Colonic mucosa (tissue), 4 donors: Measurements from ENCODE around the gene BCS1L. TPM values are rescaled to one million over a fixed set of nuclear protein-coding genes. Genes with fewer than 3 reads are reported as not detected.

Source experiments
- DNase-seq: peaks from one replicate; pipeline ENCODE4 v3.0.0-alpha.2; 2020
- H3K27ac ChIP-seq: fragments of 200-600 bp; one replicate; pipeline ENCODE4 v1.8.0; 2021
- H3K27me3 ChIP-seq: fragments of 200-600 bp; one replicate; pipeline ENCODE4 v1.8.0; 2021
- H3K36me3 ChIP-seq: fragments of 200-600 bp; one replicate; pipeline ENCODE4 v1.8.0; 2021
- H3K4me1 ChIP-seq: fragments of 200-600 bp; one replicate; pipeline ENCODE4 v1.8.0; 2021; ENCODE audit warnings: mild to moderate bottlenecking
- H3K4me3 ChIP-seq: fragments of 200-600 bp; one replicate; pipeline ENCODE4 v1.8.0; 2021
- H3K9ac ChIP-seq, 2 donors: one replicate each; pipeline ENCODE4 v1.7.0; 2013; ENCODE audit warnings: control low read depth in 2 of 2, low read depth in 2 of 2, low read length in 2 of 2
- H3K9me3 ChIP-seq: fragments of 200-600 bp; one replicate; pipeline ENCODE4 v1.8.0; 2021
- intact Hi-C: fragments of 100-400 bp; cut with DNase I; formaldehyde crosslinking; loops from one replicate; pipeline ENCODE4 v1.14.1; 2022
- total RNA-seq, 2 donors: library from RNA; stranded (reverse); fragmentation: NEBNext Ultra II Directional in 1 of 2; extraction: Animal tissue kit (Norgen Biotek cat#: 25700) in 1 of 2; gene quantifications; one replicate each; pipeline ENCODE4 v1.2.1, GENCODE V29; 2021
- TF ChIP-seq, protein P1 (sequence below): fragments of 200-600 bp; IDR thresholded peaks from one replicate; pipeline ENCODE4 v1.8.0; 2022; ENCODE audit warnings: antibody characterized with exemption, mild to moderate bottlenecking
- donor health status: healthy.
- donor health status: DM: no; HTN: no; CAD: no.
- donor health status: DM: no; HTN: no; CAD: no.

The BCS1L gene
- total RNA-seq, 2 donors from 2014 or later, result 21.7 to 63.7 TPM

DNA sequence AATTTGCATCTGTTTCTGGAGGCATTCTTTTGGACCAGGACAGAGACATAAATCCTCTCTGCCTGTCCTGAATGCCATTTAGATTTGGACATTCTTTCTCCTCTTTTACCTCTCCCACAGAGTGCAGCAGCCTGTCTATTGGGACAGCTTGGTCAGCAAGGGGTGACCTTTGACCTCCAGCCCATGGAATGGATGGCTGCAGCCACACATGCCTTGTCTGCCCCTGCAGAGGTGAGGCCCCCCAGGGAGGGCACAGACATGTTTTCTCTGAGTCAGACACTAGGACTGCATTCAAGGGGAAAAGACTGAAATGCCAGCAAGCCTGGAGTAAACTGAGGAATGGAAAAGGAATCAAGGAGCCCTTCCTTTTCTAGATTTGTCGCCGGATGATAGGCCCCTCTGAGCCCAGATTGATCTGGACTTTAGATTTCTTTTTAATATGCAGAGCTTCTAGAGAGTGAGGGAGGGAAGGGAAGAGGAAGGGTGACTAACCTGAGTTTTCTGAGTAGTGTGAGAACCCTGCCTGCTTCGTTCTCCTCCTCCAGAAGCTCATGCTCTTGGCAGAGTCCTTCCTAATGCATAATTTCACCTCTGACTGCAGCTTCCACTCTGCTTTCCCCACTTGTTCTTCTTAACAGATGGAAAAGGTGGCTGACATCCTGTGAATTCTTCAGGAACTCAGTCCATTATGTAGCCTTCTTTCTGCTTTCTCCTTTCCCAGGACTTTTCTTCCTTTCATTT is 35.1 kb downstream of the BCS1L start:
- Histone ChIP-seq H3K9ac (no peak overlapping the region), H3K36me3 (no peaks in the 10 kb centered on the region), H3K27me3 (no peaks in the 10 kb centered on the region), H3K4me1 (no peaks in the 10 kb centered on the region), H3K27ac (no peak overlapping the region), H3K9me3 (no peaks in the 10 kb centered on the region), H3K4me3 (no peak overlapping the region)
- DNase-seq, result no peak
- TF ChIP-seq, protein P1, sequence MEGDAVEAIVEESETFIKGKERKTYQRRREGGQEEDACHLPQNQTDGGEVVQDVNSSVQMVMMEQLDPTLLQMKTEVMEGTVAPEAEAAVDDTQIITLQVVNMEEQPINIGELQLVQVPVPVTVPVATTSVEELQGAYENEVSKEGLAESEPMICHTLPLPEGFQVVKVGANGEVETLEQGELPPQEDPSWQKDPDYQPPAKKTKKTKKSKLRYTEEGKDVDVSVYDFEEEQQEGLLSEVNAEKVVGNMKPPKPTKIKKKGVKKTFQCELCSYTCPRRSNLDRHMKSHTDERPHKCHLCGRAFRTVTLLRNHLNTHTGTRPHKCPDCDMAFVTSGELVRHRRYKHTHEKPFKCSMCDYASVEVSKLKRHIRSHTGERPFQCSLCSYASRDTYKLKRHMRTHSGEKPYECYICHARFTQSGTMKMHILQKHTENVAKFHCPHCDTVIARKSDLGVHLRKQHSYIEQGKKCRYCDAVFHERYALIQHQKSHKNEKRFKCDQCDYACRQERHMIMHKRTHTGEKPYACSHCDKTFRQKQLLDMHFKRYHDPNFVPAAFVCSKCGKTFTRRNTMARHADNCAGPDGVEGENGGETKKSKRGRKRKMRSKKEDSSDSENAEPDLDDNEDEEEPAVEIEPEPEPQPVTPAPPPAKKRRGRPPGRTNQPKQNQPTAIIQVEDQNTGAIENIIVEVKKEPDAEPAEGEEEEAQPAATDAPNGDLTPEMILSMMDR, result no peak
- intact Hi-C loops, result no loop called here

DNA sequence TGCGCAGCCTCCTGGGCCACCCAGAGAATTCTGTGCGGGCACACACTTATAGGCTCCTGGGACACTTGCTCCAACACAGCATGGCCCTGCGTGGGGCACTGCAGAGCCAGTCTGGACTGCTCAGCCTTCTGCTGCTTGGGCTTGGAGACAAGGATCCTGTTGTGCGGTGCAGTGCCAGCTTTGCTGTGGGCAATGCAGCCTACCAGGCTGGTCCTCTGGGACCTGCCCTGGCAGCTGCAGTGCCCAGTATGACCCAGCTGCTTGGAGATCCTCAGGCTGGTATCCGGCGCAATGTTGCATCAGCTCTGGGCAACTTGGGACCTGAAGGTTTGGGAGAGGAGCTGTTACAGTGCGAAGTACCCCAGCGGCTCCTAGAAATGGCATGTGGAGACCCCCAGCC is 39.4 kb downstream of the BCS1L start:
- no peaks in the 10 kb centered on the region for H3K36me3 ChIP-seq
- no peak overlapping the region for H3K9ac ChIP-seq
- no peak overlapping the region for H3K27ac ChIP-seq
- H3K9me3 ChIP-seq, result no peaks in the 10 kb centered on the region
- H3K4me3 ChIP-seq, result no peak overlapping the region
- H3K4me1 ChIP-seq, result no peaks in the 10 kb centered on the region
- DNase-seq, result no peak
- TF ChIP-seq, protein P1, result no peak
- H3K27me3 ChIP-seq, result no peaks in the 10 kb centered on the region
- intact Hi-C loops, result no loop called here

DNA sequence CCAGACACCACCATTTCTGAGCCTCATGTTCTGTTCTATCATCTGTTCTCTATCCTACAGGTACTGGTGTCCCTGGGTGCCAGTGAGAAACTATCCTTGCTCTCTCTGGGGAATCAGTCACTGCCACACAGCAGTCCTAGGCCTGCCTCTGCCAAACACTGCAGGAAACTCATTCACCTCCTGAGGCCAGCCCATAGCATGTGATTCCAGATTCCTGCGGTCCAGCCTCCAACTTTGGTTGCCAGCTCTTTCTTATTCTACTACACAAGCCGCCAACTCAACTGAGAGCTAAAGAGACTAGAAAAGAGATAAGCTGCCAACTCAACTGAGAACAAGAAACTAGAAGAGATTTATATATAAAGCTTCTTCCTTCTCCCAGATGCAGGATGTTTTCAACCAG is 42.3 kb downstream of the BCS1L start:
- H3K4me1 ChIP-seq, result no peaks in the 10 kb centered on the region
- H3K27me3 ChIP-seq, result no peaks in the 10 kb centered on the region
- TF ChIP-seq, protein P1, result no peak
- H3K27ac ChIP-seq, result no peak overlapping the region
- DNase-seq, result no peak
- intact Hi-C loops, result no loop called here
- H3K9me3 ChIP-seq, result no peaks in the 10 kb centered on the region
- no peak overlapping the region for H3K9ac ChIP-seq
- no peak overlapping the region for H3K4me3 ChIP-seq
- H3K36me3 ChIP-seq, result no peaks in the 10 kb centered on the region

DNA sequence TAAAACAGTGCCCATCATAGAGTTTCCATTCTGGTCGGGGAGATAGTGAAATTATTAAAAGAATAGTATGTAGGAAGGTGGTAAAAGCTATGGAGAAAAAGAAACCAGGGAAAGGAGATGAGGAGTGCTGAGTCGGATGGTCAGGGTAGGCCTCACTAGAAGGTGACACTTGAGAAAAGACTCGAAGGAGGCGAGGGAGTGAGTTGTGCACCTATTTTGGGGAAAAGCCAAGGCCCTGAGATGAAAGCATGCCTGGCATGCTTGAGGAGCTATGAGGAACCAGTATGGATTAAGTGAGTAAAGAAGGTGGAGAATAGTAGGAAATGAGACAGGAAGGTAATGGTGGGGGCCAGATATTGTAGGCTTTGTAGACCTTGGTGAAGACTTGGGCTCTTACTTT is 43.9 kb downstream of the BCS1L start:
- Histone ChIP-seq H3K4me3 (no peak overlapping the region), H3K36me3 (no peaks in the 10 kb centered on the region), H3K27me3 (no peaks in the 10 kb centered on the region), H3K9ac (no peak overlapping the region), H3K9me3 (no peaks in the 10 kb centered on the region), H3K4me1 (no peaks in the 10 kb centered on the region), H3K27ac (no peak overlapping the region)
- no peak for DNase-seq
- TF ChIP-seq, protein P1, result no peak
- intact Hi-C loops, result no loop called here

DNA sequence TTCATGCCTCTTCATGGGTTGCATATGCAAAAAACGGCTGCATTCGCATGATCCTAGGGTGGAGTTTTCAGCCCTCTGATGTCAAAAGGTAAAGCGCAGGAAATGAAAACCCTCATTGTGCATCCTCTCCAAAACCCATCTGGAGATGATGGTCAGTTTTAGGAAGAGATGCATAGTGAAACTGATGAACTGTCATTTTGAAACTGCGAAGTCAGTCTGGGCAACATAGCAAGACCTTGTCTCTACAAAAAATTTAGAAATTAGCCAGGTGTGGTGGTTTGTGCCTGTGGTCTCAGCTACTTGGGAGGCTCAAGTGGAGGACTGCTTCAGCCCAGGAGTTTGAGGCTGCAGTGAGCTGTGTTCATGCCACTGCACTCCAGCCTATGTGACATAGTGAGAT is 48.6 kb downstream of the BCS1L start:
- intact Hi-C loops, result no loop called here
- DNase-seq, result no peak

More for the DNA sequence above, 48.6 kb downstream of the BCS1L start:
- H3K4me3 ChIP-seq, result no peak overlapping the region
- no peak overlapping the region for H3K9ac ChIP-seq
- peaks cover 3% of the 10 kb centered on the region for H3K4me1 ChIP-seq
- no peaks in the 10 kb centered on the region for H3K36me3 ChIP-seq
- H3K27me3 ChIP-seq, result no peaks in the 10 kb centered on the region
- TF ChIP-seq, protein P1, result no peak
- H3K9me3 ChIP-seq, result no peaks in the 10 kb centered on the region
- H3K27ac ChIP-seq, result no peak overlapping the region
